ENCODE data around the gene PHF12. TPM values are rescaled to one million over a fixed set of nuclear protein-coding genes. Genes with fewer than 3 reads are reported as not detected.

Gene PHF12
- total RNA-seq, 1 donor from 2014 or later = 56.1 TPM

DNA sequence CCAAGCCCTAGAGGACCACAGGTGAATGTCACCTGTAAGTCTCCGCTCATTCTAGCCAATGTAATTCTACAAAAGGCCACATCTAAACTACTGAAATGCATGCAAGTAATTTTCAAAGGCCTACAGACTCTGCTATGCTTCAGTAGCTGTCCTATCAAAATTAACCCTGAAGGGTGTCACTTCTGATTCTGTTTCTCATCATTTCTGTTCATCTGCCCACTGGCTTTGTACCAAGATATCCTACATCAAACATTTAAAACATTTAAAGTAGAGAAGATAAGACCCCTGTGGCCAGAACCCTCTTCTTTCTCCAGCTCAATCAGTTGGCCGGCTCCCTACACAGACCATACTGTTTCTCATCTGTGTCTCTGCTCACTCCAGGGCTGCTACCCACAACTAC lies 21.5 kb downstream of the PHF12 start:
- peak overlapping the region; percentile 76 for H3K27ac Mint-ChIP-seq (ENCODE audit: unreplicated experiment)
- H3K27me3 Mint-ChIP-seq (ENCODE audit: unreplicated experiment) = no peaks in the 10 kb centered on the region
- H3K4me1 Mint-ChIP-seq (ENCODE audit: unreplicated experiment) = peaks cover 18% of the 10 kb centered on the region
- H3K9me3 Mint-ChIP-seq (ENCODE audit: unreplicated experiment) = no peaks in the 10 kb centered on the region
- H3K4me3 Mint-ChIP-seq (ENCODE audit: unreplicated experiment) = no peak overlapping the region
- no peak for DNase-seq (ENCODE audit: low spot score)
- peaks cover 7% of the 10 kb centered on the region for H3K36me3 Mint-ChIP-seq (ENCODE audit: low read depth, unreplicated experiment)
- TF ChIP-seq, protein P1, sequence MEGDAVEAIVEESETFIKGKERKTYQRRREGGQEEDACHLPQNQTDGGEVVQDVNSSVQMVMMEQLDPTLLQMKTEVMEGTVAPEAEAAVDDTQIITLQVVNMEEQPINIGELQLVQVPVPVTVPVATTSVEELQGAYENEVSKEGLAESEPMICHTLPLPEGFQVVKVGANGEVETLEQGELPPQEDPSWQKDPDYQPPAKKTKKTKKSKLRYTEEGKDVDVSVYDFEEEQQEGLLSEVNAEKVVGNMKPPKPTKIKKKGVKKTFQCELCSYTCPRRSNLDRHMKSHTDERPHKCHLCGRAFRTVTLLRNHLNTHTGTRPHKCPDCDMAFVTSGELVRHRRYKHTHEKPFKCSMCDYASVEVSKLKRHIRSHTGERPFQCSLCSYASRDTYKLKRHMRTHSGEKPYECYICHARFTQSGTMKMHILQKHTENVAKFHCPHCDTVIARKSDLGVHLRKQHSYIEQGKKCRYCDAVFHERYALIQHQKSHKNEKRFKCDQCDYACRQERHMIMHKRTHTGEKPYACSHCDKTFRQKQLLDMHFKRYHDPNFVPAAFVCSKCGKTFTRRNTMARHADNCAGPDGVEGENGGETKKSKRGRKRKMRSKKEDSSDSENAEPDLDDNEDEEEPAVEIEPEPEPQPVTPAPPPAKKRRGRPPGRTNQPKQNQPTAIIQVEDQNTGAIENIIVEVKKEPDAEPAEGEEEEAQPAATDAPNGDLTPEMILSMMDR (IDR thresholded peaks at IDR 0.05; ENCODE audit: unreplicated experiment) = no peak

DNA sequence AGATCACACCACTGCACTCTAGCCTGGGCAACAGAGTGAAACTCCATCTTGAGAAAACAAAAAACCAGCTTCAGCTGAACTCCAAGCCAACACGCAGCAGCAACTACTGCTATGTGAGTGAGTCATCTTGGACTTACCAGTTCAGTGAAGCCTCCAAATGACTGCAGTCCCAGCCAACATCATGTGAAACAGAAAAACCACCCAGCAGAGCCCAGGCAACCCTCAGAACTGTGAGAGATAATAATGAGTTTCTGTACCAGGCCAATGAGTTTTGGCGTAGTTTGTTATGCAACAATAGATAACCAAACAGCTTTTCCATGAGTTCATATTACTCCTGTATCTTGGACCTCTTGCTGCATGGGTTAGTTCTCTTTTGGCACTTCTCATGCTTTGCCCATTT lies 23.3 kb downstream of the PHF12 start:
- H3K4me3 Mint-ChIP-seq (ENCODE audit: unreplicated experiment) = no peak overlapping the region
- peaks cover 20% of the 10 kb centered on the region for H3K36me3 Mint-ChIP-seq (ENCODE audit: low read depth, unreplicated experiment)
- peaks cover 18% of the 10 kb centered on the region for H3K4me1 Mint-ChIP-seq (ENCODE audit: unreplicated experiment)
- no peaks in the 10 kb centered on the region for H3K27me3 Mint-ChIP-seq (ENCODE audit: unreplicated experiment)
- TF ChIP-seq, protein P1 (IDR thresholded peaks at IDR 0.05; ENCODE audit: unreplicated experiment) = no peak
- H3K27ac Mint-ChIP-seq (ENCODE audit: unreplicated experiment) = no peak overlapping the region
- H3K9me3 Mint-ChIP-seq (ENCODE audit: unreplicated experiment) = no peaks in the 10 kb centered on the region
- DNase-seq (ENCODE audit: low spot score) = no peak

DNA sequence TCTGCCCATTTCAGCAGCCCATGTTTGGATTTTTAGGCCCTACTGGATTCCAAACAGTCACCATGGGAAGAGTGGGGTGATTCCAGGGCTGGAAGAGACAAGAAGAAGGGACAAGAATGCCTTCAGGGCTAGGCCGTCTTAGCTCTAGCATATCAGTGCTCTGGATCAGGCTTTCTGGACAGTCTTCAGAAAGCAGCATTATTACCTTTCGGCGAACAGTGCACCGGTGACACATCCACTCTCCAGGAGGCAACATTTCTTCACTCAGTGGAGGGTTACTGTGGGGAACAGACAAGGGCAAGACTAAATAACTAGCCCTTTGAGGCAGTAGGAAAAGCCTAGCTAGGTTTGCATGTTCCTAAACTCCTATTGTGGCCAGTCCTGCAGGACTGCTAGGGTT lies 24.5 kb downstream of the PHF12 start:
- H3K27ac Mint-ChIP-seq (ENCODE audit: unreplicated experiment) = no peak overlapping the region
- H3K9me3 Mint-ChIP-seq (ENCODE audit: unreplicated experiment) = no peaks in the 10 kb centered on the region
- TF ChIP-seq, protein P1 (IDR thresholded peaks at IDR 0.05; ENCODE audit: unreplicated experiment) = no peak
- H3K36me3 Mint-ChIP-seq (ENCODE audit: low read depth, unreplicated experiment) = peaks cover 23% of the 10 kb centered on the region
- H3K27me3 Mint-ChIP-seq (ENCODE audit: unreplicated experiment) = no peaks in the 10 kb centered on the region
- no peak overlapping the region for H3K4me3 Mint-ChIP-seq (ENCODE audit: unreplicated experiment)
- H3K4me1 Mint-ChIP-seq (ENCODE audit: unreplicated experiment) = peaks cover 18% of the 10 kb centered on the region
- no peak for DNase-seq (ENCODE audit: low spot score)

DNA sequence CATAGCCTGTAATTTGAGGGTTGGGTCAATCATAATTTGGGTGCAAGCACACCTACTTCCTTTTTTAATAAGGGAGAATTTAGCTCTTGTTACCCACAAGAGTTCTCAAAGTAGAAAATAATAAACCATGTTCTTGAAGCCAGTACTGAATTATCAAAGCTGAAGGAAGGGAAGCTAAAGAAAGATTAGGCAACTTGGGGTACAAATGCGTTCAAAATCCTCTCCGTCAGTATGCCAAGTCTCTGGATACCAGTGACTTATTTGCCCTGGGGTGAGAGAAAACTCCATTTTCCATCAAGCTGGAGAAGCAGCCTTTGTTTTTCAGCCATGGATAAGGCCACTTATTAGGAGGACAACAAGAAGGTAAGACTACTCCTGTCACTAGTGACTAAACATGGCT lies 25.0 kb downstream of the PHF12 start:
- Mint-ChIP-seq H3K4me3 (ENCODE audit: unreplicated experiment) (no peak overlapping the region), H3K27me3 (ENCODE audit: unreplicated experiment) (no peaks in the 10 kb centered on the region), H3K36me3 (ENCODE audit: low read depth, unreplicated experiment) (peaks cover 27% of the 10 kb centered on the region), H3K27ac (ENCODE audit: unreplicated experiment) (no peak overlapping the region), H3K4me1 (ENCODE audit: unreplicated experiment) (peaks cover 18% of the 10 kb centered on the region), H3K9me3 (ENCODE audit: unreplicated experiment) (no peaks in the 10 kb centered on the region)
- DNase-seq (ENCODE audit: low spot score) = no peak
- TF ChIP-seq, protein P1 (IDR thresholded peaks at IDR 0.05; ENCODE audit: unreplicated experiment) = no peak

DNA sequence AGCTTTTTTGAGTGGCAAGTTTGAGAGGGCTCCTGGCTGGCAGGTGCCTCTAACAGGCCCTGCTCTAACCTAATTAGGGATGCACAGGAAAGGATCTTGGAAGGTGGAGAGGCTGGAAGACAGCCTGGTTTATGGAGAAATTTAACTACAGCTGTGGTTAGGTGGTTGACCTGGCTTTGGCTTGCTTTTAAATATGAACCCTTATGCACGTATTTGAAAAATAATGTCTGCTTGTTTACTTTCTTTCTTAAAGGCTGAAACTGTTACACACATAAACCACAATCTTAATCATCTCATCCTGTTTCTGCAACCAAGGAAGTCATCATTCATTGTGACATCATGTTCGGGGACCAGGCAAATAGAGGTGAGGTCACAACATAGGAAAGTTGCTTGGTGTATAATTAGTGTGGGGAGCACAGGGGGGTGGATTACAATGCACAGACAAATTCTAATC lies 25.4 kb downstream of the PHF12 start:
- peaks cover 29% of the 10 kb centered on the region for H3K36me3 Mint-ChIP-seq (ENCODE audit: low read depth, unreplicated experiment)
- DNase-seq (ENCODE audit: low spot score) = no peak
- H3K27ac Mint-ChIP-seq (ENCODE audit: unreplicated experiment) = no peak overlapping the region
- H3K27me3 Mint-ChIP-seq (ENCODE audit: unreplicated experiment) = no peaks in the 10 kb centered on the region
- peaks cover 18% of the 10 kb centered on the region for H3K4me1 Mint-ChIP-seq (ENCODE audit: unreplicated experiment)
- TF ChIP-seq, protein P1 (IDR thresholded peaks at IDR 0.05; ENCODE audit: unreplicated experiment) = no peak
- H3K9me3 Mint-ChIP-seq (ENCODE audit: unreplicated experiment) = no peaks in the 10 kb centered on the region
- H3K4me3 Mint-ChIP-seq (ENCODE audit: unreplicated experiment) = peak overlapping the region; percentile 11

All from endothelial cell (in vitro differentiated cells).